Hepatocyte (in vitro differentiated cells): Measurements from ENCODE around the gene GTF3C1. TPM values are rescaled to one million over a fixed set of nuclear protein-coding genes. Genes with fewer than 3 reads are reported as not detected.
"Not testable (repeated sequence)": the region's sequence is repeated elsewhere in the genome, so short reads cannot be mapped to it uniquely, and the experiment has no call there.

Source experiments
- DNase-seq: peaks from one replicate; pipeline ENCODE4 v3.0.0-alpha.2; 2016; ENCODE audit warnings: low spot score
- H2AFZ ChIP-seq: fragments of 200-600 bp; sonication (generic); 2 replicates; pipeline ENCODE4 v1.6.0; 2016; ENCODE audit warnings: antibody characterized with exemption, mild to moderate bottlenecking
- H3K27ac ChIP-seq: fragments of 200-600 bp; sonication (generic); 2 replicates; pipeline ENCODE4 v1.5.1; 2016; ENCODE audit warnings: mild to moderate bottlenecking
- H3K27me3 ChIP-seq: fragments of 200-600 bp; sonication (generic); 2 replicates; pipeline ENCODE4 v1.6.1; 2016
- H3K36me3 ChIP-seq: fragments of 200-600 bp; sonication (generic); replicated peaks from 2 replicates; pipeline ENCODE4 v1.5.1; 2016; ENCODE audit warnings: low read depth; ENCODE audit not compliant: insufficient read depth
- H3K4me1 ChIP-seq: fragments of 200-600 bp; sonication (generic); 2 replicates; pipeline ENCODE4 v1.5.1; 2016; ENCODE audit warnings: mild to moderate bottlenecking, moderate library complexity; ENCODE audit not compliant: insufficient read depth
- H3K4me2 ChIP-seq: fragments of 200-600 bp; sonication (generic); 2 replicates; pipeline ENCODE4 v1.6.0; 2016
- H3K4me3 ChIP-seq: fragments of 200-600 bp; sonication (generic); 2 replicates; pipeline ENCODE4 v1.5.1; 2016; ENCODE audit warnings: mild to moderate bottlenecking
- H3K79me2 ChIP-seq: fragments of 200-600 bp; sonication (generic); 2 replicates; pipeline ENCODE4 v1.6.0; 2017; ENCODE audit warnings: mild to moderate bottlenecking
- H3K9me2 ChIP-seq: fragments of 200-600 bp; sonication (generic); replicated peaks from 2 replicates; pipeline ENCODE4 v1.6.0; 2017; ENCODE audit warnings: mild to moderate bottlenecking; ENCODE audit not compliant: insufficient read depth
- H3K9me3 ChIP-seq: fragments of 200-600 bp; sonication (generic); 2 replicates; pipeline ENCODE4 v1.5.1; 2016; ENCODE audit warnings: low read depth, mild to moderate bottlenecking
- H4K20me1 ChIP-seq: fragments of 200-600 bp; sonication (generic); 2 replicates; pipeline ENCODE4 v1.6.0; 2016; ENCODE audit warnings: mild to moderate bottlenecking; ENCODE audit not compliant: insufficient read depth, poor library complexity, severe bottlenecking
- EZH2 ChIP-seq: fragments of 200-600 bp; sonication (generic); IDR thresholded peaks from 2 replicates; pipeline ENCODE4 v1.6.1; 2016; ENCODE audit warnings: antibody characterized with exemption, mild to moderate bottlenecking, borderline replicate concordance
- EZH2phosphoT487 ChIP-seq: fragments of 200-600 bp; sonication (generic); IDR thresholded peaks from one replicate; pipeline ENCODE4 v1.6.1; 2018; ENCODE audit warnings: antibody characterized with exemption, mild to moderate bottlenecking, low read depth, moderate library complexity; ENCODE audit not compliant: unreplicated experiment, severe bottlenecking
- WGBS: methylation state at CpG from one replicate; pipeline ENCODE4 v1.1.6; 2016; ENCODE audit warnings: low lambda C conversion rate; ENCODE audit errors: missing lambda C conversion rate; 5-methylcytosine and 5-hydroxymethylcytosine counted together
- polyA plus RNA-seq: library from polyadenylated mRNA; unstranded; fragments of >200 nt; fragmentation: Nextera tagmentation; extraction: Ambion mirVana; gene quantifications from 2 replicates; pipeline ENCODE4 v1.2.1, GENCODE V29; 2016
- total RNA-seq: library from RNA; depleted of rRNA; stranded (reverse); fragments of >200 nt; gene quantifications from 2 replicates; pipeline ENCODE4 v1.2.3, GENCODE V29; 2014
- TF ChIP-seq, protein P1 (sequence below): fragments of 200-600 bp; sonication (generic); IDR thresholded peaks from 2 replicates; pipeline ENCODE4 v1.5.1; 2016; ENCODE audit warnings: antibody characterized with exemption, mild to moderate bottlenecking; ENCODE audit not compliant: poor library complexity

The GTF3C1 gene
- total and polyA plus RNA-seq, 2 experiments from 2014 or later, result 41.5 to 59.6 TPM

DNA sequence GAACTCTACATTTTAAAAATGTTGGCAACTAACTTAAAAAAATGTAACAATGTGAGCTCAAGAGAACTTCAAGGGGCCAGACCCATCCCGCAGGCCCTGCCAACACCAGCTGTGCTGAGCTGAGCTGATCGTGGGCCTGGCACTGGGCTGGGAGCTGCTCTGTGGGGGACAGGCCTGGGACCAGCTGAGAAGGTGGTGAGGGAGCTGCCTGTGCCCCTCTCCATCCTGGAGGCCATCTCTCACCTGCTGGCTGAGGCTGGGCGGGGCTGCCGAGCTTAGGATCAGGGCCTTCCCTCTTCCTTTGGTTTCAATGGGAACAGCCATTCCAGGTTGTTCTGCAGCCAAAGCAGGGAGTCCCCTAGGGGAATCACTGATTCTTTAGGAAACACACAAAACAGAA, 89.5 kb downstream of the GTF3C1 start:
- no peaks in the 10 kb centered on the region for H3K27me3 ChIP-seq
- H3K9me3 ChIP-seq, result no peaks in the 10 kb centered on the region
- H2AFZ ChIP-seq, result no peak overlapping the region
- no peaks in the 10 kb centered on the region for H3K36me3 ChIP-seq
- no peak overlapping the region for H3K4me3 ChIP-seq
- H3K4me1 ChIP-seq, result peaks cover 4% of the 10 kb centered on the region
- H3K9me2 ChIP-seq, result no peaks in the 10 kb centered on the region
- 86% methylated on average over 4 of the region's 4 CpGs for WGBS
- TF ChIP-seq, protein P1, sequence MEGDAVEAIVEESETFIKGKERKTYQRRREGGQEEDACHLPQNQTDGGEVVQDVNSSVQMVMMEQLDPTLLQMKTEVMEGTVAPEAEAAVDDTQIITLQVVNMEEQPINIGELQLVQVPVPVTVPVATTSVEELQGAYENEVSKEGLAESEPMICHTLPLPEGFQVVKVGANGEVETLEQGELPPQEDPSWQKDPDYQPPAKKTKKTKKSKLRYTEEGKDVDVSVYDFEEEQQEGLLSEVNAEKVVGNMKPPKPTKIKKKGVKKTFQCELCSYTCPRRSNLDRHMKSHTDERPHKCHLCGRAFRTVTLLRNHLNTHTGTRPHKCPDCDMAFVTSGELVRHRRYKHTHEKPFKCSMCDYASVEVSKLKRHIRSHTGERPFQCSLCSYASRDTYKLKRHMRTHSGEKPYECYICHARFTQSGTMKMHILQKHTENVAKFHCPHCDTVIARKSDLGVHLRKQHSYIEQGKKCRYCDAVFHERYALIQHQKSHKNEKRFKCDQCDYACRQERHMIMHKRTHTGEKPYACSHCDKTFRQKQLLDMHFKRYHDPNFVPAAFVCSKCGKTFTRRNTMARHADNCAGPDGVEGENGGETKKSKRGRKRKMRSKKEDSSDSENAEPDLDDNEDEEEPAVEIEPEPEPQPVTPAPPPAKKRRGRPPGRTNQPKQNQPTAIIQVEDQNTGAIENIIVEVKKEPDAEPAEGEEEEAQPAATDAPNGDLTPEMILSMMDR, result no peak
- TF ChIP-seq EZH2phosphoT487 (no peak), EZH2 (no peak)
- H4K20me1 ChIP-seq, result no peaks in the 10 kb centered on the region
- no peaks in the 10 kb centered on the region for H3K79me2 ChIP-seq
- no peak overlapping the region for H3K4me2 ChIP-seq
- DNase-seq, result no peak
- H3K27ac ChIP-seq, result no peak overlapping the region

DNA sequence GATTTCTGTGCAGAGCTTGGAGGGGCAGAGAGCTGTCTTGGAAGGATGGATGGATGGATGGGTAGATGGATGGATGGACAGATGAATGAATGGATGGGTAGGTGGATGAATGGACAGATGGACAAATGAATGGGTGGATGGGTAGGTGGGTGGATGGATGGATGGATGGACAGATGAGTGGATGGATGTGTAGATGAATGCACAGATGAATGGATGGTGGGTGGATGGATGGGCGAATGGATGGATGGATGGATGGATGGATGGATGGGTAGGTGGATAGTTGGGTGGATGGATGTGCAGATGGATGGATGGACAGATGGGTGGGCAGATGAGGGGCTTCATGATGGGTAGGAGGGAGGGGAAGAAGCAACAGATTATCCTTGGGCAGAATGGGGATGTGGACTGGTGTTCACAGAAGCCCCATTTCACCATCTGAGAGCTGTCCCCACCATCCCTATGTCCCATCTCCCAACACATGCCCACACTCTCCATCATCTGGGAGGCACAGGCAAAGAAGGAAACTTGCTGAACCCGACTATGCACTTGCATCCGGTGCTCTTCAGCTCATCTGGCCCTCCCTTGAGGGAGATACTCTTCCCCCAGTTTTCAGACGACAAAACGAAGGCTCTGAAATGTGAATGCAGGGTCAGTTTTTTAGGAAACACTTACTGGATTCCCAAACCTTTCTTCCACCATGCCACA, 90.6 kb downstream of the GTF3C1 start:
- H4K20me1 ChIP-seq, result no peaks in the 10 kb centered on the region
- H3K79me2 ChIP-seq, result no peaks in the 10 kb centered on the region
- no peaks in the 10 kb centered on the region for H3K9me3 ChIP-seq
- H3K4me3 ChIP-seq, result no peak overlapping the region
- no peaks in the 10 kb centered on the region for H3K4me1 ChIP-seq
- TF ChIP-seq, protein P1, result no peak
- no peak for TF ChIP-seq EZH2phosphoT487
- TF ChIP-seq EZH2, result no peak
- no peak overlapping the region for H2AFZ ChIP-seq
- 93% methylated on average over 5 of the region's 5 CpGs for WGBS
- no peak for DNase-seq
- no peak overlapping the region for H3K4me2 ChIP-seq
- H3K27ac ChIP-seq, result no peak overlapping the region
- no peaks in the 10 kb centered on the region for H3K36me3 ChIP-seq
- no peaks in the 10 kb centered on the region for H3K27me3 ChIP-seq
- no peaks in the 10 kb centered on the region for H3K9me2 ChIP-seq

DNA sequence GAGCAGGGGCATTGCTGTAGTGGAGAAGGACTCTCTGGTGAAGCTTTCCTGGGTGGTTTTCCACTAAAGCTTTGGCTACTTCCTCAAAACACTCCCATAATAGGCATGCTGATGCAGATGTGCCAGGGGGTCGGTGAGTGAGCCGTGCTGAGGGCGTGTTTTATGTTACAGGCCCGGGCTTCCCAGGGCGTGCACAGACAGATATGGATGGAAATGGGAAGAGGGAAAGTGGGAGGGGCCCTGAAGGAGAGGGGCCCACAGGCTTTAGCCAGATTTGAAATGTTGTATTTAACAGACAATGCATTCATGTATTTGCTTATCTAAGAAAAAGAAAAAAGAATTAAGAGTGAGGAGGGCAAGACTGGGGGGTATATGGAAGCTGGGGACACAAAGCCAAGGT, 91.5 kb downstream of the GTF3C1 start:
- TF ChIP-seq, protein P1, result no peak
- TF ChIP-seq EZH2phosphoT487, result no peak
- Histone ChIP-seq H3K79me2 (no peaks in the 10 kb centered on the region), H3K27ac (no peak overlapping the region), H3K4me2 (no peak overlapping the region), H4K20me1 (no peaks in the 10 kb centered on the region), H3K9me2 (no peaks in the 10 kb centered on the region), H3K4me3 (no peak overlapping the region), H3K36me3 (no peaks in the 10 kb centered on the region), H3K27me3 (no peaks in the 10 kb centered on the region), H2AFZ (no peak overlapping the region), H3K4me1 (no peaks in the 10 kb centered on the region), H3K9me3 (no peaks in the 10 kb centered on the region)
- WGBS, result 74% methylated on average over 5 of the region's 5 CpGs
- no peak for DNase-seq

DNA sequence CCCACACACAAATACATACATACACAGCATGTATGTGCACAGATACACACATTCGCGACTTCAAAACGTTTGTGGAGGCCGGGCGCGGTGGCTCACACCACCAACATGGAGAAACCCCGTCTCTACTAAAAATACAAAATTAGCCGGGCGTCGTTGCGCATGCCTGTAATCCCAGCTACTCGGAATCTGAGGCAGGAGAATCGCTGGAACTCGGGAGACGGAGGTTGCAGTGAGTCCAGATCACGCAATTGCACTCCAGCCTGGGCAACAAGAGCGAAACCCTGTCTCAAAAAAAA, 92.2 kb downstream of the GTF3C1 start:
- WGBS, result 93% methylated on average over 17 of the region's 17 CpGs
- not testable (repeated sequence) for H3K27ac ChIP-seq, H3K9me2 ChIP-seq, H3K4me2 ChIP-seq, DNase-seq, H3K9me3 ChIP-seq, H4K20me1 ChIP-seq, H3K36me3 ChIP-seq, H2AFZ ChIP-seq, H3K79me2 ChIP-seq, H3K4me1 ChIP-seq, H3K27me3 ChIP-seq, H3K4me3 ChIP-seq
